GM10248 (cell line): ENCODE measurements around the gene LIME1.

Experiments
- CTCF ChIA-PET: fragments of 300-600 bp; sonication (Branson Sonifier 250); formaldehyde crosslinking; extraction: SDS; loops from one replicate; lab custom pipeline; 2021; ENCODE audit warnings: antibody characterized with exemption; lab: Yijun Ruan, JAX
- POLR2A ChIA-PET: fragments of 350-650 bp; sonication (Branson Sonifier 250); formaldehyde crosslinking; extraction: SDS; loops from one replicate; lab custom pipeline; 2020; ENCODE audit warnings: antibody characterized with exemption; lab: Yijun Ruan, JAX
- DNase-seq: peaks from one replicate; pipeline ENCODE4 v3.0.0; 2012; ENCODE audit errors: extremely low spot score
- CTCF ChIP-seq: IDR thresholded peaks from 2 replicates; pipeline ENCODE4 v1.5.1; 2012; ENCODE audit warnings: mild to moderate bottlenecking, low read depth; ENCODE audit errors: extremely low read depth, missing control alignments, control extremely low read depth

The LIME1 gene

DNA sequence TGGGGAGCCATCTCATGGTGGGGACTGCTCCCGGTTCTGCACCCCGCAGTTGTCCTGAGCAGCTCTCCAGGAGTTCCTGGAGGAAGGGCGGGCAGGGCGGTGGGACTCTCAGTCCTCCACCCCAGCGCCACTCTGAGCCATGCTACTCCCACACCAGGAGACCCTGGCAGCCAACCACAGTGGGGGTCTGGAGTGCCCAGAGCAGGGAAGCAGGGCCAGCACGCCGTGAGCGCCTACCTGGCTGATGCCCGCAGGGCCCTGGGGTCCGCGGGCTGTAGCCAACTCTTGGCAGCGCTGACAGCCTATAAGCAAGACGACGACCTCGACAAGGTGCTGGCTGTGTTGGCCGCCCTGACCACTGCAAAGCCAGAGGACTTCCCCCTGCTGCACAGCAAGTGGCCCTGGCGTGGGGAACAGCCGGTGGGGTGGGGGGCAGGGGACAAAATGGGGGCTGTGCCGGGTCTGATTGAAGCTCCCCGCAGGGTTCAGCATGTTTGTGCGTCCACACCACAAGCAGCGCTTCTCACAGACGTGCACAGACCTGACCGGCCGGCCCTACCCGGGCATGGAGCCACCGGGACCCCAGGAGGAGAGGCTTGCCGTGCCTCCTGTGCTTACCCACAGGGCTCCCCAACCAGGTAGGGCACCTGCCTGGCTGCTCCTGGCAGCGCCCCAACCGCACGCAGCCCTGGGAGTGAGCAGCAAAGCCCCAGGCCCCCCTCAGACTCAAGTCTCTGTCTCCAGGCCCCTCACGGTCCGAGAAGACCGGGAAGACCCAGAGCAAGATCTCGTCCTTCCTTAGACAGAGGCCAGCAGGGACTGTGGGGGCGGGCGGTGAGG, 41.7 kb upstream of the LIME1 start:
- ChIA-PET POLR2A (no interaction called here), CTCF (interaction anchor here (2.2 kb wide), 1 partner anchor 13 kb away, joined by 9 read pairs; the partner anchor contains the start of genes ARFRP1 and ZGPAT)
- no peak for TF ChIP-seq CTCF
- DNase-seq = no peak

DNA sequence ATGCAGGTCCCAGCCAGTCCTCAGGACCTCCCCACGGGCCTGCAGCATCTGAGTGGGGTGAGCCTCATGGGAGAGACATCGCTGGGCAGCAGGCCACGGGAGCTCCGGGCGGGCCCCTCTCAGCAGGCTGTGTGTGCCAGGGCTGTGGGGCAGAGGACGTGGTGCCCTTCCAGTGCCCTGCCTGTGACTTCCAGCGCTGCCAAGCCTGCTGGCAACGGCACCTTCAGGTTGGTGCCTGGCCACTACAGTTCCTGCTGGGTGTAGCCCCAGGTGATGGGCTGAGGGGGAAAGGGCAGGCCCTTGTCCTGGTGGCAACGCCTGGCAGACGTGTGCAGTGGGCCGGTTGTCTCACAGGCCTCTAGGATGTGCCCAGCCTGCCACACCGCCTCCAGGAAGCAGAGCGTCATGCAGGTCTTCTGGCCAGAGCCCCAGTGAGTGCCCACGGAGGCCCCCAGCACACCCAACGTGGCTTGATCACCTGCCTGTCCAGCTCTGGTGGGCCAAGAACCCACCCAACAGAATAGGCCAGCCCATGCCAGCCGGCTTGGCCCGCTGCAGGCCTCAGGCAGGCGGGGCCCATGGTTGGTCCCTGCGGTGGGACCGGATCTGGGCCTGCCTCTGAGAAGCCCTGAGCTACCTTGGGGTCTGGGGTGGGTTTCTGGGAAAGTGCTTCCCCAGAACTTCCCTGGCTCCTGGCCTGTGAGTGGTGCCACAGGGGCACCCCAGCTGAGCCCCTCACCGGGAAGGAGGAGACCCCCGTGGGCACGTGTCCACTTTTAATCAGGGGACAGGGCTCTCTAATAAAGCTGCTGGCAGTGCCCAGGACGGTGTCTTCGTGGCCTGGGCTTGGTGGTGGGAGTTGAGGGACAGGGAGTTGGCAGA, 40.8 kb upstream of the LIME1 start:
- ChIA-PET POLR2A (no interaction called here), CTCF (interaction anchor here (2.2 kb wide), 1 partner anchor 12 kb away, joined by 9 read pairs; the partner anchor contains the start of genes ARFRP1 and ZGPAT)
- DNase-seq = no peak
- TF ChIP-seq CTCF = no peak

GRCh38 chr20:63696306-63696627, 40.2 kb upstream of the LIME1 start:
- no peak for DNase-seq
- TF ChIP-seq CTCF = no peak
- POLR2A ChIA-PET = no interaction called here
- CTCF ChIA-PET = interaction anchor here (2.2 kb wide), 1 partner anchor 11 kb away, joined by 9 read pairs; the partner anchor contains the start of genes ARFRP1 and ZGPAT

GRCh38 chr20:63696628-63697356, 39.7 kb upstream of the LIME1 start, which contains the start of gene TNFRSF6B:
TSS of gene TNFRSF6B (plus strand) at chr20:63696652. CDS start at chr20:63696768, 116 bp downstream.
- CTCF ChIA-PET = interaction anchor here (0.6 to 2.2 kb wide), 3 partner anchors 11 to 159 kb away, joined by 3 to 9 read pairs (median 5); partner anchors contain the start of genes ARFRP1, PTK6 and ZGPAT
- POLR2A ChIA-PET = no interaction called here
- no peak for TF ChIP-seq CTCF
- no peak for DNase-seq

DNA sequence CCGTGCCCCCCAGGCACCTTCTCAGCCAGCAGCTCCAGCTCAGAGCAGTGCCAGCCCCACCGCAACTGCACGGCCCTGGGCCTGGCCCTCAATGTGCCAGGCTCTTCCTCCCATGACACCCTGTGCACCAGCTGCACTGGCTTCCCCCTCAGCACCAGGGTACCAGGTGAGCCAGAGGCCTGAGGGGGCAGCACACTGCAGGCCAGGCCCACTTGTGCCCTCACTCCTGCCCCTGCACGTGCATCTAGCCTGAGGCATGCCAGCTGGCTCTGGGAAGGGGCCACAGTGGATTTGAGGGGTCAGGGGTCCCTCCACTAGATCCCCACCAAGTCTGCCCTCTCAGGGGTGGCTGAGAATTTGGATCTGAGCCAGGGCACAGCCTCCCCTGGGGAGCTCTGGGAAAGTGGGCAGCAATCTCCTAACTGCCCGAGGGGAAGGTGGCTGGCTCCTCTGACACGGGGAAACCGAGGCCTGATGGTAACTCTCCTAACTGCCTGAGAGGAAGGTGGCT, 39.1 kb upstream of the LIME1 start:
- no peak for TF ChIP-seq CTCF
- ChIA-PET CTCF (interaction anchor here (0.6 to 2.2 kb wide), 4 partner anchors 10 to 160 kb away, joined by 3 to 9 read pairs (median 5); partner anchors contain the start of genes ARFRP1, PTK6 and ZGPAT), POLR2A (no interaction called here)
- no peak for DNase-seq
